SK-N-MC (cell line): Measurements from ENCODE around the gene CAMSAP1.

Source experiments
- EZH2 ChIP-seq: fragments of 200-600 bp; sonication (generic); IDR thresholded peaks from one replicate; pipeline ENCODE4 v1.6.1; 2017; ENCODE audit warnings: antibody characterized with exemption
- POLR2AphosphoS5 ChIP-seq: IDR thresholded peaks from 2 replicates; pipeline ENCODE4 v1.6.1; 2012; ENCODE audit warnings: mild to moderate bottlenecking, low read depth, low read length, borderline replicate concordance

DNA sequence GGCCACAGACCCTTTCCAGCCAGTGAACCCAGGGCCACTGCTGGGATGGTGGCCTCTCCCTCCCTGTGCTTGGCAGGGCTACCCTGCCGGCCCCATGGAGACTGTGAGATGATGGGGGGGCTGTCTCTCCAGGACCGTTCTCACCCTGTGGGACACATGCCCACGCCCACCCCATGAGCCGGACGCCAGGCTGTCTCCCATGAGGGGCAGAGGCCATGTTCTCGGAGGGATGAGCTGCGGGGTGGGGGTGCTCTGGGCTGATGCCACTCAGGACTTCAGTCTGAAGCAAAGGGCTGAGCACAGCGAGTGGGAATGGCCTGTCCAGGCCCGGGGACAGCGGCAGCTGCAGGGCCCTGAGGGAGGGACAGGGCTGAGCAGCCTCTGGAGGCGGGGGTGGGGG is 116.5 kb downstream of the CAMSAP1 start:
- TF ChIP-seq EZH2 (no peak), POLR2AphosphoS5 (no peak)
